Dedifferentiated amniotic fluid mesenchymal stem cell (primary cell): ENCODE measurements around the gene BSN.
"Not testable (repeated sequence)": the region's sequence is repeated elsewhere in the genome, so short reads cannot be mapped to it uniquely, and the experiment has no call there.

Experiments
- DNase-seq: peaks from one replicate; pipeline ENCODE4 v3.0.0-alpha.2; 2016; ENCODE audit errors: extremely low spot score

BSN gene

GRCh38 chr3:49534581-49535441 lies 19.5 kb upstream of the BSN start:
- no peak for DNase-seq

- no peak for DNase-seq
Measured at GRCh38 chr3:49535971-49536874, 18.1 kb upstream of the BSN start.

GRCh38 chr3:49536875-49537533 lies 17.3 kb upstream of the BSN start:
- DNase-seq: no peak

- DNase-seq: peak; percentile 89
Measured at GRCh38 chr3:49539659-49540560, 14.4 kb upstream of the BSN start.

GRCh38 chr3:49552087-49552486 lies 2.2 kb upstream of the BSN start:
- DNase-seq: no peak

GRCh38 chr3:49553324-49553691 lies 969 bp upstream of the BSN start:
- DNase-seq: no peak

- DNase-seq: no peak
Measured at GRCh38 chr3:49554633-49555265, 472 bp downstream of the BSN start.

- DNase-seq: no peak
Measured at GRCh38 chr3:49556500-49557275, 2.4 kb downstream of the BSN start.

- DNase-seq: no peak
Measured at GRCh38 chr3:49563040-49563578, 8.8 kb downstream of the BSN start.

- no peak for DNase-seq
Measured at GRCh38 chr3:49563766-49564165, 9.5 kb downstream of the BSN start.

- DNase-seq: no peak
Measured at GRCh38 chr3:49566312-49566711, 12.0 kb downstream of the BSN start.

- DNase-seq: no peak
Measured at GRCh38 chr3:49567406-49567805, 13.1 kb downstream of the BSN start.

GRCh38 chr3:49568965-49569364 lies 14.7 kb downstream of the BSN start:
- no peak for DNase-seq

- DNase-seq: no peak
Measured at GRCh38 chr3:49570028-49570654, 15.9 kb downstream of the BSN start.

GRCh38 chr3:49582177-49582576 lies 27.9 kb downstream of the BSN start:
- DNase-seq: no peak

- DNase-seq: not testable (repeated sequence)
Measured at GRCh38 chr3:49585261-49585755, 31.0 kb downstream of the BSN start.

- DNase-seq: no peak
Measured at GRCh38 chr3:49591615-49592014, 37.3 kb downstream of the BSN start.

- no peak for DNase-seq
Measured at GRCh38 chr3:49593041-49593440, 38.8 kb downstream of the BSN start.

GRCh38 chr3:49600781-49601180 lies 46.5 kb downstream of the BSN start:
- no peak for DNase-seq
